ENCODE measurements around the gene LRRC71. TPM values are rescaled to one million over a fixed set of nuclear protein-coding genes. Genes with fewer than 3 reads are reported as not detected.

LRRC71 gene
- total RNA-seq, 1 experiment from 2014 or later, result 0.22 TPM

DNA sequence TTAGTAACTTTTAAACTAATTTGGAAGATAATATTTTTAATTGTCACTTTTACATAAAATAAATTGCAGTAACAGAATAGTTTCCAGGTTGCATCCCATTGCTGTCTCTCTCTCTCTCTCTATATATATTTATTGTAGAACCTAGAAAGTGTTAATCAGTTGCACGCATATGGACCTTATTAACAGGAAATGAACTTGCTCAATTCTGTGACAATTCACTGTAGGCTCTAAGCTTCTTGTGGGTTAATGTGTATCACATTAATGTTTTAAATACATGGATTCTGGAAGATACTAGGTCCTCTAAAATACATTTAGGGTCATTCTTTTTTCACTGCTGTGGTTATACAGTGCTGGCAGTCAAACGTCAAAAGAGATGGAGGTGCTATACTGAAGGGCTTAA, 33.1 kb downstream of the LRRC71 start:
- ATAC-seq (no peak), DNase-seq (ENCODE audit: low spot score) (no peak)
- ChIA-PET POLR2A (no interaction called here), CTCF (no interaction called here)
- H3K4me3 Mint-ChIP-seq, result no peak overlapping the region
- H3K36me3 Mint-ChIP-seq, result peaks cover 58% of the 10 kb centered on the region
- no peaks in the 10 kb centered on the region for H3K4me1 Mint-ChIP-seq
- H3K9me3 Mint-ChIP-seq, result no peaks in the 10 kb centered on the region
- TF ChIP-seq MXD4 (CRISPR knock-in tag; IDR thresholded peaks at IDR 0.05; ENCODE audit: borderline replicate concordance) (no peak), KAT7 (CRISPR knock-in tag; IDR thresholded peaks at IDR 0.05; ENCODE audit: borderline replicate concordance) (no peak), NR3C1 (CRISPR knock-in tag; conservative IDR thresholded peaks at IDR 0.05; ENCODE audit: low read depth) (no peak), ATF2 (CRISPR knock-in tag; IDR thresholded peaks at IDR 0.05; ENCODE audit: borderline replicate concordance, low read depth) (no peak), SMAD4 (CRISPR knock-in tag; IDR thresholded peaks at IDR 0.05) (no peak), EMX1 (CRISPR knock-in tag; IDR thresholded peaks at IDR 0.05) (no peak), CREM (CRISPR knock-in tag; IDR thresholded peaks at IDR 0.05) (no peak), E2F4 (CRISPR knock-in tag; IDR thresholded peaks at IDR 0.05; ENCODE audit: borderline replicate concordance, low read depth) (no peak), SP1 (CRISPR knock-in tag; conservative IDR thresholded peaks at IDR 0.05) (no peak), ATF1 (CRISPR knock-in tag; IDR thresholded peaks at IDR 0.05) (no peak)
- TF ChIP-seq, protein P1, sequence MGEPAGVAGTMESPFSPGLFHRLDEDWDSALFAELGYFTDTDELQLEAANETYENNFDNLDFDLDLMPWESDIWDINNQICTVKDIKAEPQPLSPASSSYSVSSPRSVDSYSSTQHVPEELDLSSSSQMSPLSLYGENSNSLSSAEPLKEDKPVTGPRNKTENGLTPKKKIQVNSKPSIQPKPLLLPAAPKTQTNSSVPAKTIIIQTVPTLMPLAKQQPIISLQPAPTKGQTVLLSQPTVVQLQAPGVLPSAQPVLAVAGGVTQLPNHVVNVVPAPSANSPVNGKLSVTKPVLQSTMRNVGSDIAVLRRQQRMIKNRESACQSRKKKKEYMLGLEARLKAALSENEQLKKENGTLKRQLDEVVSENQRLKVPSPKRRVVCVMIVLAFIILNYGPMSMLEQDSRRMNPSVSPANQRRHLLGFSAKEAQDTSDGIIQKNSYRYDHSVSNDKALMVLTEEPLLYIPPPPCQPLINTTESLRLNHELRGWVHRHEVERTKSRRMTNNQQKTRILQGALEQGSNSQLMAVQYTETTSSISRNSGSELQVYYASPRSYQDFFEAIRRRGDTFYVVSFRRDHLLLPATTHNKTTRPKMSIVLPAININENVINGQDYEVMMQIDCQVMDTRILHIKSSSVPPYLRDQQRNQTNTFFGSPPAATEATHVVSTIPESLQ (CRISPR knock-in tag; IDR thresholded peaks at IDR 0.05), result no peak
- TF ChIP-seq, protein P2, sequence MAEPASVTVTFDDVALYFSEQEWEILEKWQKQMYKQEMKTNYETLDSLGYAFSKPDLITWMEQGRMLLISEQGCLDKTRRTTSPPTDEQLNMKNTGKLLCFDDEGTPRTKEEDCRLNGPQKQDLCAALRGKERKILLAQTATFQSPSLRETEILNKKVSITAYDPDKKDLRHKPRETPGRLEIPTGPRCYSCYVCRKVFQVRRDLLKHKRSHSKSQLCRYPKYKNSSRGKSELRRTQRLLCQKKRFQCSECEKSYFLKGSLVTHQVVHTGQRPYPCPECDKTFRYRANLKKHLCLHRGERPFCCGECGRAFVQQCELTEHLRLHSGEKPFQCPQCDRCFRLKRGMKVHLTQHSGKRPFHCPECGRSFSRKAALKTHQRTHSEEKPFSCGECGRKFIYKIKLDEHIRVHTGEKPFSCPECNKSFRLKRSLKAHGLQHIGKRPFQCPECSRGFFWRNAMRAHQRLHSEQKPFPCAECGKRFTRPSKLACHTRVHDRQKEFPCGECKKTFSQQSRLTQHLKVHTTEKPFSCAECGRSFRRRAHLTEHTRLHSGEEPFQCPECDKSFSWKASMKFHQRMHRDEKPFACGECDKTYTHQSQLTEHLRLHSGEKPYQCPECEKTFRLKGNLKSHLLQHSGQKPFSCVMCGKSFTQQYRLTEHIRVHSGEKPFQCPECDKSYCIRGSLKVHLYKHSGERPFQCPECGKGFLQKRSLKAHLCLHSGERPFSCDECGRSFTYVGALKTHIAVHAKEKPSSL (CRISPR knock-in tag; conservative IDR thresholded peaks at IDR 0.05), result no peak
- H3K27ac Mint-ChIP-seq, result no peak overlapping the region
- H3K27me3 Mint-ChIP-seq (ENCODE audit: low read depth), result no peaks in the 10 kb centered on the region

DNA sequence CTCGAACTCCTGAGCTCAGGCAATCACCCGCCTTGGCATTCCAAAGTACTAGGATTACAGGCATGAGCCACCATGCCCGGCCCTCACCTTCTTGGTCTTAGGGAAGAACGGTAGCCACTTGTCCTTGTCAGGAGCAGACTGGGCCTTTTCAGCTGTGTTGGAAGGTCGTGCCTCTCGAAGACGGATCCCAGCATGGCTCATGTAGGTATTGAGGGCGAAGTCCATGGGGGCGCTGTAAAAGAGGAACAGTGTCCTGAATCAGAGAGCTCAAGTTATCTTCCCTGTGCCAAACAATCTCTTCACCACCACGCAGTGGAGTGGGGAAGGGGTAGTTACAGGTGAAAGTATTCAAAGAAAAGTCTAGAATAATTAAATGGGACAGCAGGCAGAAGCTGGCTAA, 35.9 kb downstream of the LRRC71 start:
- Mint-ChIP-seq H3K27ac (no peak overlapping the region), H3K36me3 (peaks cover 61% of the 10 kb centered on the region)
- CTCF ChIA-PET, result interaction anchor here (0.8 to 1.7 kb wide), 4 partner anchors 14 to 200 kb away, joined by 3 to 6 read pairs (median 3); no protein-coding TSS in a partner anchor

More for the DNA sequence above, 35.9 kb downstream of the LRRC71 start:
- no peaks in the 10 kb centered on the region for H3K9me3 Mint-ChIP-seq
- no peaks in the 10 kb centered on the region for H3K4me1 Mint-ChIP-seq
- no peak for ATAC-seq
- POLR2A ChIA-PET, result no interaction called here
- H3K4me3 Mint-ChIP-seq, result no peak overlapping the region
- no peak for TF ChIP-seq FOXJ3 (CRISPR knock-in tag; IDR thresholded peaks at IDR 0.05; ENCODE audit: borderline replicate concordance)
- no peak for TF ChIP-seq SMAD4 (CRISPR knock-in tag; IDR thresholded peaks at IDR 0.05)
- no peak for TF ChIP-seq ZBTB43 (CRISPR knock-in tag; IDR thresholded peaks at IDR 0.05)
- DNase-seq (ENCODE audit: low spot score), result no peak
- H3K27me3 Mint-ChIP-seq (ENCODE audit: low read depth), result no peaks in the 10 kb centered on the region
